Hepatocyte (in vitro differentiated cells): ENCODE measurements around the gene TDRD10. TPM values are rescaled to one million over a fixed set of nuclear protein-coding genes. Genes with fewer than 3 reads are reported as not detected.

Experiments
- DNase-seq: peaks from one replicate; pipeline ENCODE4 v3.0.0-alpha.2; 2016; ENCODE audit warnings: low spot score
- H2AFZ ChIP-seq: fragments of 200-600 bp; sonication (generic); 2 replicates; pipeline ENCODE4 v1.6.0; 2016; ENCODE audit warnings: antibody characterized with exemption, mild to moderate bottlenecking
- H3K27ac ChIP-seq: fragments of 200-600 bp; sonication (generic); 2 replicates; pipeline ENCODE4 v1.5.1; 2016; ENCODE audit warnings: mild to moderate bottlenecking
- H3K27me3 ChIP-seq: fragments of 200-600 bp; sonication (generic); 2 replicates; pipeline ENCODE4 v1.6.1; 2016
- H3K36me3 ChIP-seq: fragments of 200-600 bp; sonication (generic); replicated peaks from 2 replicates; pipeline ENCODE4 v1.5.1; 2016; ENCODE audit warnings: low read depth; ENCODE audit not compliant: insufficient read depth
- H3K4me1 ChIP-seq: fragments of 200-600 bp; sonication (generic); 2 replicates; pipeline ENCODE4 v1.5.1; 2016; ENCODE audit warnings: mild to moderate bottlenecking, moderate library complexity; ENCODE audit not compliant: insufficient read depth
- H3K4me2 ChIP-seq: fragments of 200-600 bp; sonication (generic); 2 replicates; pipeline ENCODE4 v1.6.0; 2016
- H3K4me3 ChIP-seq: fragments of 200-600 bp; sonication (generic); 2 replicates; pipeline ENCODE4 v1.5.1; 2016; ENCODE audit warnings: mild to moderate bottlenecking
- H3K79me2 ChIP-seq: fragments of 200-600 bp; sonication (generic); 2 replicates; pipeline ENCODE4 v1.6.0; 2017; ENCODE audit warnings: mild to moderate bottlenecking
- H3K9me2 ChIP-seq: fragments of 200-600 bp; sonication (generic); replicated peaks from 2 replicates; pipeline ENCODE4 v1.6.0; 2017; ENCODE audit warnings: mild to moderate bottlenecking; ENCODE audit not compliant: insufficient read depth
- H3K9me3 ChIP-seq: fragments of 200-600 bp; sonication (generic); 2 replicates; pipeline ENCODE4 v1.5.1; 2016; ENCODE audit warnings: low read depth, mild to moderate bottlenecking
- H4K20me1 ChIP-seq: fragments of 200-600 bp; sonication (generic); 2 replicates; pipeline ENCODE4 v1.6.0; 2016; ENCODE audit warnings: mild to moderate bottlenecking; ENCODE audit not compliant: insufficient read depth, poor library complexity, severe bottlenecking
- EZH2 ChIP-seq: fragments of 200-600 bp; sonication (generic); IDR thresholded peaks from 2 replicates; pipeline ENCODE4 v1.6.1; 2016; ENCODE audit warnings: antibody characterized with exemption, mild to moderate bottlenecking, borderline replicate concordance
- EZH2phosphoT487 ChIP-seq: fragments of 200-600 bp; sonication (generic); IDR thresholded peaks from one replicate; pipeline ENCODE4 v1.6.1; 2018; ENCODE audit warnings: antibody characterized with exemption, mild to moderate bottlenecking, low read depth, moderate library complexity; ENCODE audit not compliant: unreplicated experiment, severe bottlenecking
- WGBS: methylation state at CpG from one replicate; pipeline ENCODE4 v1.1.6; 2016; ENCODE audit warnings: low lambda C conversion rate; ENCODE audit errors: missing lambda C conversion rate; 5-methylcytosine and 5-hydroxymethylcytosine counted together
- polyA plus RNA-seq: library from polyadenylated mRNA; unstranded; fragments of >200 nt; fragmentation: Nextera tagmentation; extraction: Ambion mirVana; gene quantifications from 2 replicates; pipeline ENCODE4 v1.2.1, GENCODE V29; 2016
- total RNA-seq: library from RNA; depleted of rRNA; stranded (reverse); fragments of >200 nt; gene quantifications from 2 replicates; pipeline ENCODE4 v1.2.3, GENCODE V29; 2014
- TF ChIP-seq, protein P1 (sequence below): fragments of 200-600 bp; sonication (generic); IDR thresholded peaks from 2 replicates; pipeline ENCODE4 v1.5.1; 2016; ENCODE audit warnings: antibody characterized with exemption, mild to moderate bottlenecking; ENCODE audit not compliant: poor library complexity

Gene TDRD10
- total and polyA plus RNA-seq, 2 experiments from 2014 or later = 0.20 TPM; not detected in 1

DNA sequence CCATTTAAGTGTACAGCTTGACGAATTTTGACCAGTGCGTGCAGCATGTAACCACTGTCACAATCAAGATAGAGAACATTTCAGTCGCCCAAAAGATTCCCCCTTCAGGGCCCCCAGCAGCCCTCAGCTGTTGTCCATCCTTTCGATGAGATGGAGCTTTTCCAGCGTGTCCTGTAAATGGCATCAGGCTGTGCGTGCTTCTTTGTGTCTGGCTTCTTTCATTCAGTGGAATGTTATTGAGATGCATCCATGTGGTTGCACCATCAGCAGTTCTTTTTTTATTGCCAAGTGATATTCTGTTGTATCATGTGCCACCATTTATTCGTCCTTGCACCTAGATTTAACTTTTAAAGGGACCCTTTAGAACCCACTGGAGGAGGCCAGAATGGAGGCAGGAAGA, 34.6 kb downstream of the TDRD10 start:
- Histone ChIP-seq H2AFZ (no peak overlapping the region), H3K27me3 (peaks cover 9% of the 10 kb centered on the region)
- no peak for DNase-seq

DNA sequence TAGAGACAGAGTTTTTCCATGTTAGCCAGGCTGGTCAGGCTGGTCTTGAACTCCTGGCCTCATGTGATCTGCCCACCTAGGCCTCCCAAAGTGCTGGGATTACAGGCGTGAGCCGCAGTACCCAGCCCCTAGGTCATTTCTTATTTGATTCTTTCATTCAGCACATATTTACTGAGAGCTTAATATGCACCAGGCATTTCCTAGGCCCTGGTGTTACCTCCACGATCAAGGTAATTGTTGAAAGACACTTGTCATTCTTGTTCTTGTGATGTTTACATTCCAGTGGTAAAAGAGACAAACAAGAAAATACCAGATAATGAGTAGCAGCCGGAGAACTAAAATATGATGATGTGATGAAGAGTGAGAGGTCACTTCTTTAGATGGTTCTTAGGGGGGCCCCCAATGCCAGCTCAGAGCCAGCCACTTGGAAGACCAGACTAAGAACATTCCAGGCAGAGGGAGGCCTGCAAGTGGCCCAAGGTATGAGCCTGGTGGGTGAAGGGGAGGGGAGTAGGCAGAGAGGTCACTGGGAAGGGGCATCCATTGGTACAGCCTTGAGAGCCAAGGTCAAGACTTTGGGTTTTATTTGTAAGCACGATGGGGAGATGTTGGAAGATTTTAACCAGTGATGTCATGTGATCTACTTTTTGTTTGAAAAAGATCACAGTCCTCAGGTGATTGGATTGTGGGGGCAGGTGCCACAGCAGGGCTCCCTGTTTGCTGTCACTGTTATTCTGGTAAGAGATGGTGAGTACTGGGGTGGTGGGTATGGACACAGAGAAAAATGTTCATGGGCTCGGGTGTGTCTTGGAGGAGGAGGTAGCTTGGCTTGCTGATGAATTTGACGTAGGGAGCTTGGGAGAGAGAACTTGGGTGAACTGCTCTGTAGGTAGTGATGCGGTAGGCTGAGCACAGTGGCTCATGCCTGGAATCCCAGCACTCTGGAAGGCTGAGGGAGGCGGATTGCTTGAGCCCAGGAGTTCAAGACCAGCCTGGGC, 37.8 kb downstream of the TDRD10 start:
- 74% methylated on average over 9 of the region's 9 CpGs for WGBS

More for the DNA sequence above, 34.6 kb downstream of the TDRD10 start:
- TF ChIP-seq EZH2phosphoT487 = no peak
- TF ChIP-seq, protein P1, sequence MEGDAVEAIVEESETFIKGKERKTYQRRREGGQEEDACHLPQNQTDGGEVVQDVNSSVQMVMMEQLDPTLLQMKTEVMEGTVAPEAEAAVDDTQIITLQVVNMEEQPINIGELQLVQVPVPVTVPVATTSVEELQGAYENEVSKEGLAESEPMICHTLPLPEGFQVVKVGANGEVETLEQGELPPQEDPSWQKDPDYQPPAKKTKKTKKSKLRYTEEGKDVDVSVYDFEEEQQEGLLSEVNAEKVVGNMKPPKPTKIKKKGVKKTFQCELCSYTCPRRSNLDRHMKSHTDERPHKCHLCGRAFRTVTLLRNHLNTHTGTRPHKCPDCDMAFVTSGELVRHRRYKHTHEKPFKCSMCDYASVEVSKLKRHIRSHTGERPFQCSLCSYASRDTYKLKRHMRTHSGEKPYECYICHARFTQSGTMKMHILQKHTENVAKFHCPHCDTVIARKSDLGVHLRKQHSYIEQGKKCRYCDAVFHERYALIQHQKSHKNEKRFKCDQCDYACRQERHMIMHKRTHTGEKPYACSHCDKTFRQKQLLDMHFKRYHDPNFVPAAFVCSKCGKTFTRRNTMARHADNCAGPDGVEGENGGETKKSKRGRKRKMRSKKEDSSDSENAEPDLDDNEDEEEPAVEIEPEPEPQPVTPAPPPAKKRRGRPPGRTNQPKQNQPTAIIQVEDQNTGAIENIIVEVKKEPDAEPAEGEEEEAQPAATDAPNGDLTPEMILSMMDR = no peak
- TF ChIP-seq EZH2 = no peak
- no peaks in the 10 kb centered on the region for H3K4me1 ChIP-seq
- no peaks in the 10 kb centered on the region for H4K20me1 ChIP-seq
- no peaks in the 10 kb centered on the region for H3K79me2 ChIP-seq
- no peak overlapping the region for H3K4me3 ChIP-seq
- no peaks in the 10 kb centered on the region for H3K9me3 ChIP-seq
- H3K4me2 ChIP-seq = no peak overlapping the region
- H3K27ac ChIP-seq = no peak overlapping the region
- 77% methylated on average over 7 of the region's 7 CpGs for WGBS
- no peaks in the 10 kb centered on the region for H3K9me2 ChIP-seq
- no peaks in the 10 kb centered on the region for H3K36me3 ChIP-seq

DNA sequence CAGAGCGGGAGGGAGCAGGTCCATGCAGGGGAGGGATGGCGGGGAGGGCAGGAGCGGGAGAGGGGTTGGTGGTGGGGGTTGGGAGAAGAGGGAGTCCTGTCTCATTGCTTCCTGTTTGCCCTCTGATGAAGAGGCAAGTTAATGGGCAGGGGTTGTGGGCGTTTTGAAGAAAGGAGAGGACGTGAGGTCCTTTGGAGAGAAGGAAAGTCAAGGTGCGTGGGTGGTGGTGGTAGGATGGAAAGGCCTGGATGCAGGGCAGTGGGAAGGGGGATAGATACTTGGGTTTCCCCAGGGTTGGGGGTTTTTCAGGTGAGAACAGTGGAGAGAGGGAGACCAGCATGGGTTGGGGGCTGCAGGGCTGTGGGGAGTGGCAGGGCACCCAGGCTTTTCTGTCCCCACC, 39.2 kb downstream of the TDRD10 start:
- TF ChIP-seq, protein P1 = no peak
- TF ChIP-seq EZH2 (no peak), EZH2phosphoT487 (no peak)
- Histone ChIP-seq H3K27ac (no peak overlapping the region), H4K20me1 (no peaks in the 10 kb centered on the region), H3K4me2 (no peak overlapping the region), H3K9me2 (no peaks in the 10 kb centered on the region), H3K4me1 (no peaks in the 10 kb centered on the region), H2AFZ (no peak overlapping the region), H3K4me3 (no peak overlapping the region), H3K9me3 (no peaks in the 10 kb centered on the region), H3K27me3 (peaks cover 9% of the 10 kb centered on the region), H3K79me2 (no peaks in the 10 kb centered on the region), H3K36me3 (no peaks in the 10 kb centered on the region)
- 42% methylated on average over 5 of the region's 6 CpGs for WGBS
- DNase-seq = no peak

More for the DNA sequence above, 37.8 kb downstream of the TDRD10 start:
- TF ChIP-seq, protein P1 = no peak
- TF ChIP-seq EZH2phosphoT487 (no peak), EZH2 (no peak)
- Histone ChIP-seq H3K27ac (no peak overlapping the region), H4K20me1 (no peaks in the 10 kb centered on the region), H3K36me3 (no peaks in the 10 kb centered on the region), H3K9me3 (no peaks in the 10 kb centered on the region), H3K9me2 (no peaks in the 10 kb centered on the region), H3K27me3 (peaks cover 9% of the 10 kb centered on the region), H3K4me1 (no peaks in the 10 kb centered on the region), H3K79me2 (no peaks in the 10 kb centered on the region), H3K4me2 (no peak overlapping the region), H3K4me3 (no peak overlapping the region), H2AFZ (no peak overlapping the region)
- no peak for DNase-seq
